ENCODE measurements around the gene PTGIS.

DNA sequence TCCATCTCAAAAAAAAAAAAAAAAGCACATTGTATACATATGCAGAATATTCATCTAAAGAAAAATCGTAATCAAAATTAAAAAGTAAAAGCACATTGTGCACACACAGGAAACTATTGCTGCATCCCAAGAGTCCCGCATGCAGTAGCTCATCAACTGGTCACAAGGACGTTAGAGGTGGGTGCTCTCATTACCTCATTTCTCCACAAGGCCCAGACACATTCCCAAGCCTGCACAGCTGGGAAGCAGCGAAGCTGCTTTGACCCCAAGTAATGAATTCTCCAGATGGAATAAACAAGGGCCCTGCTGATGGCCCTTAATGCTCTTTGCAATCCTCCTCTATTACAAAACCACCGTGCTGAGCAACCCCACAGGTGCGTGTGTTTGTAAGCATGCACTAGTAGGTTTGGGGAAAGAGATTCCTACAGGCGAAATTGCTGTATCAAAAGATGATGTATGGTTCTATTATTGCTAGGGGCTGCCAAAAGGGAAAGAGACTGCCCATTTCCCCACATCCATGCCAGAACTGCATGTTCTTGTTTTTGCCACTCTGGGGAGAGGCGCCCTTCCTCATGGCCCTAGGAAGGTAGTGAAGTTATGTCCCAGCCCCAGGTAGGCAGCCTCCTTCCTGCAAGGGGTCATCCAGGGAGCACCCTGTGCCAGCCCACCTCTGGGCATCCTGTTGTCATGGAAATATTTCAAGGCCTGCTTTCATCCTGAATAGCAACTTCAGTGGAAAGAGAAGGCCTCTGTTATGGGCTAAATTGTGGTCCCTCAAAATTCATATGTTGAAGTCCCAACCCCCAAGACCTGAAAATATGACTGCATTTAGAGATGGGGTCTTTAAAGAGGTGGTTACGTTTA is 34.6 kb upstream of the PTGIS start:
- TF ChIP-seq, protein P1, sequence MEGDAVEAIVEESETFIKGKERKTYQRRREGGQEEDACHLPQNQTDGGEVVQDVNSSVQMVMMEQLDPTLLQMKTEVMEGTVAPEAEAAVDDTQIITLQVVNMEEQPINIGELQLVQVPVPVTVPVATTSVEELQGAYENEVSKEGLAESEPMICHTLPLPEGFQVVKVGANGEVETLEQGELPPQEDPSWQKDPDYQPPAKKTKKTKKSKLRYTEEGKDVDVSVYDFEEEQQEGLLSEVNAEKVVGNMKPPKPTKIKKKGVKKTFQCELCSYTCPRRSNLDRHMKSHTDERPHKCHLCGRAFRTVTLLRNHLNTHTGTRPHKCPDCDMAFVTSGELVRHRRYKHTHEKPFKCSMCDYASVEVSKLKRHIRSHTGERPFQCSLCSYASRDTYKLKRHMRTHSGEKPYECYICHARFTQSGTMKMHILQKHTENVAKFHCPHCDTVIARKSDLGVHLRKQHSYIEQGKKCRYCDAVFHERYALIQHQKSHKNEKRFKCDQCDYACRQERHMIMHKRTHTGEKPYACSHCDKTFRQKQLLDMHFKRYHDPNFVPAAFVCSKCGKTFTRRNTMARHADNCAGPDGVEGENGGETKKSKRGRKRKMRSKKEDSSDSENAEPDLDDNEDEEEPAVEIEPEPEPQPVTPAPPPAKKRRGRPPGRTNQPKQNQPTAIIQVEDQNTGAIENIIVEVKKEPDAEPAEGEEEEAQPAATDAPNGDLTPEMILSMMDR (IDR thresholded peaks at IDR 0.05) = no peak
- TF ChIP-seq POLR2A (IDR thresholded peaks at IDR 0.05) = no peak
